Pons (tissue), 1 donor: ENCODE data around the gene MYADML2.

ENCODE experiments used
- DNase-seq: peaks from one replicate; pipeline ENCODE4 v3.0.0-alpha.2; 2016; ENCODE audit warnings: low spot score

Gene MYADML2

DNA sequence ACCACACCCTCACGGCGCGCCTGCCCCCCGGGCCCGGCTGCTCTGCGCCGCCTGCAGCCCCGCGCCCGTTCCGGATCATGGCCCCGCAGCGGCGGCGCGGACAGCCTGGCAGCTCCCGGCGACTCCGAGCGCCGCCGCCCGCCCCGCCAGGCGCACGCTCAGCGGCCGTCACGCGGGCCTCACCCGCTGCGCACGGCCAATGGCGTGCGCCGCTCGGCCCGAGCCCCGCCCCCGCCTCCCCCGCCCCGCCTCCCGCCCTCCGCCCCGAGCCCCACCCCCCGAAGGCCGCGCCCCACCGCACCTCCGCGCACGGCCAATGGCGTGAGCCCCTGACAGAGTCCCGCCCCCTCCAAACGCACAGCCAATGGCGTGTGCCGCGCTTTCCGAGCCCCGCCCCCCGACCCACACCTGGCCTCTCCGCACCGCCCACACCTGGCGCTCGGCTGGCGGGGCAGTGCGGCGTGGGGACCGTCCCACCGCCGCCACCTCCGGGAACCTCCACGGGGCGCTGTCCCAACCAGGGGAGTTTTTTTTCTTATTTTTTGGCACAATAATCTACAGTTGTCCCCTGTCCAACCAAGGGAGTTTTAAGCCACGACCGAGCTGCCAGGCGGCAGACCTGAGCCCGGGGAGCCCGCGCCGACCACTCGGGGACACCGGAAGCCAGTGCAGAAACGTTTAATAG is 35.6 kb downstream of the MYADML2 start, which contains the start of gene PCYT2:
TSS of gene PCYT2 (minus strand) at position 123 of the 685 bp plus-strand sequence. CDS start at position 79, 44 bp downstream.
- peak; percentile 87 for DNase-seq

DNA sequence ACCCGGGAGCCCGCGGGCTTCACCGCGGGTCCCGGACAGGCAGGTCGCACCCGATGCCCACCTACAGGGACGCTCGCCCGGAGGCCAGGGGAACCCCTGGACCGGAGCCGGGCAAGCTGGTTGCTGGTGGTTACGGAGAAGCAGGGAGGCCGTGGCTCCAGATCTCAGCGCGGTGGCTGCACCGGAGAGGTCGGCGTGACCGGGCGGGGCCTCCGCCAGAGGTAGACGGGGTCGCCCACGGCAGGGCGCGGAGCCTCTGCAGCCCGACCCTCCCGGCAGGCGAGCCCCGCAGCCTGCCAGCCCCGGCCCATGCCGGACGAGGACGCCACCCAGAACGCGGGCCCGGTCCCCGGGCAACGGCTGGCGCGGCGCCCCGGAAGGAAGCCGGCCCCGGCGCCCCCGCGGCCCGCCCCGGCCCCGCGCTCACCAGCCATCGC is 36.2 kb downstream of the MYADML2 start:
- DNase-seq = no peak

DNA sequence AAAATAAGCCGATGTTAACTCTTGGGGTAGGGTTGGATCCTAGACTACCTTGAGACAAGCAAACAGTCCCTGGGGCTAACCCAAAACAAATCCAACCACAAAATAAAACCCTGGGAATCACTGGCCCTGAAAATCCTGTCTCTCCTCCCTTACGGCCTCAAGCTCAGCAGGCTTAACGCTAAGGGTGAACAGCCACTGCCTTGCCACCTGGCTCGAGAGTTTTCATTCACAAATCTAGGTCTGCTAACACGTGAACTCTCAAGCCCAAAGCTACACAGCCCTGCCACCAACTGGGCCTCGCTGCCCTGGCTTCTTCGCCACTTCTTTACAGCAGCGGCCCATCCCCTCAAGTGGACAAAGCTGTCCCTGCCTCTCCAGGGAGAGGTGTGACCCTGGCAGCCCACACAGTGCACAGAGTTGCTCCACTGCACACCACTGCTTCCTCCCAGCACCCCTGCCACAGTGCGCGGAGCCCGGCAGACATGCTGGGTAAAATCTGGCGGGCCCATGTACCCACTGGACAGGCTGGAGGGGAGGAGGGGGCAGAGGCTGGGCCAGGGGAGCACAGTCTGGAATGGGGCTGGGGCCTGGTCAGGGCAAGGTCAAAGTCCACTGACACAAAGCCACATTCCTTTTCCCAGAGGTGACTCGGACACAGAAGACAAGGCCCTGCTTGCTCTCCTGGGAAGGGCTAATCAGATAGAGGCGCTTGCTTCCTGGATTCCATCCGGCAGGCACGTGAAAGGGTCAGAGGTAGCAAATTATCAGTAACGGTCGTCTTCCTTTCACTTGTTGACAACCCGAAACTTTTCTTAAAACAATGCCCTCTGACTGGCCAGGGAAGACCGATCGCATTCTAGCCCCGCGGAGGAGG is 36.8 kb downstream of the MYADML2 start:
- DNase-seq = no peak

DNA sequence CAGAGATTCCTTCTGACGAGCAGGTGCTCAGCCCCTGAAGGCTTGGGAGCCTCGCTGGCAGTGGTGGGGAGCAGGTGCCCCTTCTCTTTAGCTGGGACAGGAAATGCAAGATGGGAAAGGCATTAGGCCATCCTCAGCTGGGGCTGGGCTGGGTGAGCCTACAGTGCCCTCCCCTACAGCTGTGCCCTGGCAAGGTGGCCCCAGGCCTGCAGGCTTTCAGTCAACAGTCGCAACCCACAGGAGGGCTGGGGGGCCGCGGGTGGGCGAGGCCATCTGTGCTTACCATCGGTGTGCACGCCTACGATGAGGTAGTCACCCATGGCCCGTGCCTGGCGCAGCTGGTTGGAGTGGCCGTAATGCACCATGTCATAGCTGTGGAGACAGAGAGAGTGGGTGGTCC is 37.8 kb downstream of the MYADML2 start:
- DNase-seq = no peak

DNA sequence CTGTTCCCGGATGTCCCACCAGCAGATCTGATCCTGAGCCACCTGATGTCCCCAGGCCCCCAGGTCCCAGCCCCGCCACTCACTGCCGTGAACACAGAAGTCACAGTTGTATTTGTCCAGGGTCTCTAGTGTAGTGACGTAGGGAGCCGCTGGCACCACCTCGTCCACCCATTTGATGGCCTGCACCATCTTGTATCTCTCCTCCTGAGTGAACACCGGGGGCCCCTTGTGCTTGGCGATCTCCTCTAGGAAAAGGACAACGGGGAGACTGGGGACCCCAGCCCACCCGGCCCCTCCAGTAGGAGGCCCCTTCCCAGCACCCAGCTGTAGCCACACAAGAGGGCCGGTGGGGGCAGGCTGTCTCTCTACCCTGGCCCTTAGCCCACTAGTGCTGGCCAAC is 38.2 kb downstream of the MYADML2 start:
- DNase-seq = no peak

DNA sequence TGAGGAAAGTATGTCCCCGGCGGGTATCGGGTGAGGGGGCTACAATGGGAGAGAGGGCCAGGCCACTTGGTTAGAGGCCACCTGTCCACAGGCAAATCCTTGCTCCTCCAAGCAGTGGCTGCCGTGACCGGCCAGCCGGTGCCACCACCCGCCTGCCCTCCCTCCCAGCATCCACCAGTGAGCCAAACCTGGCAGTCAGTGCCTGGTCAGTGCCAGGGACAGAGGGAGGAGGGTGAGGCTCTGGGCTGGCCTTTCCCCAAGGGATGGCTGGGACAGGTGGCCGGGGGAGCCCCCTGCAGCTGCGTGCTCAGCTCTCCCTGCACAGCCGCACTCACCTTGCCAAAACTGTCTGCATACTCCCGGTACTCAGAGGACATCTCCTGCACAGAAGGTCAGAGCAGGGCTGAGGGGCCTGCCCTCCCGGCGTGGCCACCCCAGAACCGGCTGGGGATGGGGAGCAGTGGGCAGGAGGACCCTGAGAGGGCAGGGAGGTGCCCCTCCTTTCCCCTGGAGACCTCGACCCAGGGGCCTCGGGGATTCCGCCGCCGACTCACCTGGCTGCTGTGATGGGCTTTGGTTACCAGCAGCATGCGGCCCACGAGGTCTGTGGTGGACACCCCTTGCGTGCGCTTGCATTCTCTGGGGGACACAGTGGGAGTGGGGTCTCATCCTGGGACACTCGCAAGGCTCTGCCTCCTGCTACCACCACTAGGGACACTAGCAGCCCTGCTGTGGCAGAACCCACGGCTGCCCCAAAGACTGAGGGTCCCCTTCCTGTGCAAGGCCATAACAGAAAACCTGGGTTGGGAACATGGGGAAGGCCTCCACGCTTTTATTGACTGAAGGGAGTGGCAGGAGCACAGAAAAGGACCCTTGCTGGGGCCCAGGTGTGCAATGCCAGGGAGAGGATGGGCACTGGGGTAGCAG is 39.6 kb downstream of the MYADML2 start:
- no peak for DNase-seq

DNA sequence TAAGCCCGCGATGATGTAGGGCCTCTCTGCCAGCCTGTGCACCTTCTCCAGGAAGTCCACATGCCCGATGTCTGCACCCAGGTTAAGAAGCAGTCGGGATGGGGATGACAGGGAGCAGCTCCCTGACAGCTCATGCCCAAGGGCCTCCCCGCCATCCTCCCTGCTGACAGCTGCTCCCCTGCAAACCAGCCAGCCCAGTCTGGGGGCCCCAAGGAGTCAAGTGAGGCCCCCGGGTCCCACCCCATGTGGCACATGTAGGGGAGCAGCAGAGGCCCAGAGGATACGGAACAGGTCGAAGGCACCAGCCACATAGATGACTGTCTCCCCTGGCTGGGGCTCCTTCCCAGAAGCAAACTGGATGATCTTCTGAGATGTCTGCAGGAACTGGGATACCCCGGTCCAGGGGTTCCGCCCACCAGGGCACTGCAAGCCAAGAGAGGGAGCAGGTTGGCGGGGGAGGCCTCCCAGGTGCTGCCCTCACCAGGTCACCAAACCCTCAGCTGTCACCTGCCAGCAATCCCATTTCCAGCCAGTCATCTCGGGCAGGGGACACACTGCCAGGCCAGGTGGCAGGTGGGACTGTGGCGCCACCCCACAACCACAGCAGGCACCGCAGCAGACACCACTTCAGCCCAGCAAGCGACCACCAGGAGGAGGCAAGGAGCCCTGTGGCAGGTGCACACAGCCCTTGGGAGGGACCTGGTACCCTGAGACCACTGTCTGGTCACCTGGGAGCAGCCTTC is 40.4 kb downstream of the MYADML2 start:
- no peak for DNase-seq

DNA sequence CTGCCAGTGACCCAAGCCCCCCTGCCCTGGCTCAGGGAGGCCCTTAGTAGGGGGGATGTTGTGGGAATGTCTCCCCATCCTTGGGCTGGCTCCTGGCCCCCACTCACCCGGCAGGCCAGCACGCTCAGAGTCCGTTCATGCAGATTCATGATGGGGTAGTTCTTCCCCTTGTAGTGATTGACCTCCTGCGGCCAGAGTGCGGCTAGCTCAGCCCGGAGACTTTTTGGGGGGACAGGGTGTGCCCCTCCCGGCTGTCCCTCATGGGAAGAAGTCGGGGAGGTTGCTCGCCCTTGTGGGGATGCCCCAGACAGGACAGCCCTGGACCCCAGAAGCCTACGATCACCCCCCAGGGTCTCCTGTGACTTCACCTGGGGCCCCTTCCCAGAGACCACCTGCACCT is 41.0 kb downstream of the MYADML2 start:
- no peak for DNase-seq

DNA sequence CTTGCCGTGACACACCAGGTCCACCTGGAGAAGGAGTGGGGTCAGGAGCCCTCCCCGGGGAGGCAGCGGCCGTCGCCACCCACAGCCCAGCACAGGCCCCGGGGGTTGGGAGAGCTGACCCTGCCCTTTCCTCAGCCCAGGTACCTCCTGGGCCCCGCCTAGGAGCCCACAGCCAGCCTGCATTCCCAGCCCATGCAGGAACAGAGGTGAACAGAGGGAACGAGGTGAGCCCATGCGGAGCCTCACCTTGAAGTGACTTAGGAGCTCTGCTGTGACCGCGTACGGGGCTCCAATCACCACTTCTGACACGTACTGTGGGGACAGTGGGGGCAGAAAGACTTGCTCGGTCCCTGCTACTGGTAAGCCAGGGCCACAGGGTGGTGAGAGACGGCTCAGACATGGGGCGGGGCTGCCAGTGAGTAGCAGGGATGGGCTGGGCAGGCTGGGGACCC is 41.6 kb downstream of the MYADML2 start:
- DNase-seq = no peak

DNA sequence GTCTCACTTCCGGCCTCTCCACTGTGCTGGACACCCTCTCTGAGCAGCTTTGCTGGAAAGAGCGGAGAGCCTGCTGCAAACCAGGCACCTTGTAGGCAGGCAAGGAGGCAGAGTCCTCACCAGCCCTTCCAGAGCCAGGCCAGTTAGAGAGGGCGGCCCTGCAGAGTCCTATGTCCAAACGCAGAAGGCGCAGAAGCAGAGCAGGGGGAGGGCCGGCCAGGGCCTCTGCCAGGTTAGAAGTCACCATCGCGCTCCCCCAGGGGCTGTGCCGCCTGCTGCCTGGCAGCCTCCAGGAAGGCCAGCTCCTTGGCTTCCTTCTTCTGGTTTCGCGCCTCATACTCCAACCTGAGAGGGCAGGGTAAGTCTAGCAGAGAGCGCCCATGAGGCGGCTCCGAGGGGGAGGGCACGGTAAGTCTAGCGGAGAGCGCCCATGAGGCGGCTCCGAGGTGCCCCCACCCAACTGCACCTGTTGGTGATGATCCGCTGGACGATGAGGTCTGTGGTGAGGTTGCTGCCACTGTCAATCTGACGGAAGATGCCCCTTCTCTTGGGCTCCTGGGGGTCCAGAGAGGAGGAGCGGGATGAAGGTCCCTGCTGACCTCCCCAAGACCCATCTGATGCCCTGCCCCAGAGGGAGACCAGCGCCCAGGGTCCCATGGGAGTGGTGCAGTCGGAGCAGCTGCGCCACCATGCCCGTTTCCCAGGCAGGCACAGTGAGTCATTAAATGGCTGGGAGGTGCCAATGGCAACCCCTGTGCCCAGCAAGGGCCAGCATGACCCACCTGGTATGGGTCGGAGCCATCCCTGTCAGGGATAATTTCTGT is 42.2 kb downstream of the MYADML2 start:
- DNase-seq = no peak

DNA sequence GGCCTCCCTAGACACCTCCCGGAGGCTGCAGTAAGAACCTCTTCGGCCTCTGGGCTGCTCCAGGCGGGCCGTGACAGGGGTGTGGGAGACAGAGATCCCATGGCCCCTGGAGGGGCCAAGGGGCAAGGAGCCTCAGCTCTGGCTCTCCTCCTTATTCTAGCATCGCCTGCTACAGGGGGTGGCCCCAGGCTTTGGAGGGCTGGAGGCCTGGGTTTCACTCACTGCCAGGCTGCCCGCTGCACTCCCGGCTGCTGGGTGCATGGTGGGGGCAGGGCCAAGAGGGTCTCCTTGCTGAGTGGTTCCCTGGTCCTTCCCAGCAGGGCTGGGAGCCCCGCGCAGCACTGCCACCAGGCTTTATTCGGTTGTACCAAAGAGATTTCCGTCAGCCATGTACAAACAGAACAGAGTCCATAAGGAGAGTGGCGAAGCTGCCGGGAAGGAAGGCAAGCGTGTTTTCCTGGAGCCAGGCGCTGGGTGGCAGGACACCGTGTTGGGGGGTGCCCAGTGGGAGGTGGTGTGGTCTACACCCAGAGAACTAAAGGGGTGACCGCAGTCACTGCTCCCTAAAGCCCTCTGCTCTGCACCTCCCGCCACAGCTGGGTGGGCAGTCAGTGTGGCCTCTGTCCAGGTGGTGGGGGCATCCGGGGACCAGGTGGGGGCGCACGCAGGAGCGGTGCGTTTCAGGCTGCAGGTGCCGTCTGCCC is 43.0 kb downstream of the MYADML2 start:
- no peak for DNase-seq

DNA sequence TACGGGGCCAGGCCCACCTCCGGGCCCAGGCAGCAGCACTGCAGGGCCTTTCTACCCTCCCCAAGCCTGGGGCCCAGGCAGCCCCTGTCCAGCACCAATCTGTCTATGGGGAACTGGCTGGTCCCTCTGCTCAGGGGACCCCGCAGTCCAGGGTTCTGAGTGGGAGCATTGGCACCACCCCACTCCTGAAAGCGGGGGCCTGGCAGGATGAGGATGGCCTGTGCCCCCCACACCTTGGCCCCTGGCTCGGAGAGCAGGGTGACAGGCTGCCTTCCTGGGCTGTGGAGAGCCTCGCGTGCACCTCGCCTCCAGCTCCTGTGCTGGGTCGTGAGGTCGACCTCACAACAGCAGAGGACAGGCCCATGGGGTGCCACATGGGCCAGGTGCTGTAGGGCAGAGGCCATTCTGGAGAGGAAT is 43.6 kb downstream of the MYADML2 start:
- no peak for DNase-seq

DNA sequence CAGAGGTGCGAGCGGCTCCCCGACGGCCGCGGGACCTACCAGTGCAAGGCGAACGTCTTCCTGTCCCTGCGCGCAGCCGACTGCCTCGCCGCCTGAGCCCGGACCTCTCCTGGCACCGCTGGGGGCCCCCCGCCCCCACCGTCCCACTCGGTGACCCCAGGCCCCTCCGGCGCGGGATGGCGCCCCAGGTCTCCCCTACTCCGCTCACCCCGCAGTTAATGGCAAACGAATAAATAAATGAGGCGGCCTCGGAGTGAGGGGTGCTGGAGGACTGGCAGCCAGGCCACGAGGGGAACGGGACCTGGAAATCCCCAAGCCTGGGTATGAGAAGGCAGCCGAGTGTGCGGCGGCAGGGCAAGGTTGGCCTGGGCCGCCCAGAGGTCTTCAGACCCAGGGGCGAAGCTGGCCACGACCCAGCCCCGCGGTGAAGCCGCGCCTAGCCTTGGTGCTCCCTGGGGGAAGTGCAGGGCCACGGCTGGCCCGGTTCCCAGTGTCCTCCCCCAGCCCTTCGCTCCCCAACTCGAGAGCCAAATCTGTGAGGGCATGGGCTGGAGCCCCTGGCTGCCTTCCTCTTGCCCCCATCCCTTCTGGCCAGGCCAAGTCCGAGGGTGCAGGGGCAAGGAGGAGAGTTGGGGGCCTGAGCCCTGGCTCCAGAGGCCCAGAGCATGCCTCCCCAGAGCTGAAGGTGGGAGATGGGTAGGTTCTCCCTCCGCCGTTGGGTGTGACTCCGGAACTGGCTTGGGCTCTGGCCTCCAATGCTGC is 44.2 kb downstream of the MYADML2 start:
- no peak for DNase-seq

DNA sequence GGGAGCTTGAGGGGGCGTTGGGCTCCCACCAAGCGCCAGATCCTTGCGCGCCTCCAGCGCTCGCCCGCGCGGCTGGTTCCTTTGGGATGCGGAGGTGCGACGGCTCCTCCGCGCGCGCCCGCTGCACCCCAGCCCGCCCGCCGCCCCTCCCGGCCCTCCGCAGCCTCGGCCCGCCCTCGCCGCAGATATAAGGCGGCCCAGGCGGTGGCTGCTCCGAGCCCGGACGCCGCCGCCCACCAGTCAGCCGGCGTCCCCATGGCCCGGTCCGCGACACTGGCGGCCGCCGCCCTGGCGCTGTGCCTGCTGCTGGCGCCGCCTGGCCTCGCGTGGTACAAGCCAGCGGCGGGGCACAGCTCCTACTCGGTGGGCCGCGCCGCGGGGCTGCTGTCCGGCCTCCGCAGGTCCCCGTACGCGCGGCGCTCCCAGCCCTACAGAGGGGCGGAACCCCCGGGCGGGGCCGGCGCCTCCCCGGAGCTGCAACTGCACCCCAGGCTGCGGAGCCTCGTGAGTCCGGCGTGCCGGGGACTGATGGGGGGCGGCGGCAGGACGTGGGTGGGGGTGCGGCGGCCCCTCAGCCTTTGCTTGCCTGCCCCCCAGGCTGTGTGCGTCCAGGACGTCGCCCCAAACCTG is 44.9 kb downstream of the MYADML2 start, which contains the start of gene NPB:
TSS of gene NPB (plus strand) at position 216 of the 630 bp plus-strand sequence. CDS start at position 256, 40 bp downstream.
- DNase-seq = no peak

DNA sequence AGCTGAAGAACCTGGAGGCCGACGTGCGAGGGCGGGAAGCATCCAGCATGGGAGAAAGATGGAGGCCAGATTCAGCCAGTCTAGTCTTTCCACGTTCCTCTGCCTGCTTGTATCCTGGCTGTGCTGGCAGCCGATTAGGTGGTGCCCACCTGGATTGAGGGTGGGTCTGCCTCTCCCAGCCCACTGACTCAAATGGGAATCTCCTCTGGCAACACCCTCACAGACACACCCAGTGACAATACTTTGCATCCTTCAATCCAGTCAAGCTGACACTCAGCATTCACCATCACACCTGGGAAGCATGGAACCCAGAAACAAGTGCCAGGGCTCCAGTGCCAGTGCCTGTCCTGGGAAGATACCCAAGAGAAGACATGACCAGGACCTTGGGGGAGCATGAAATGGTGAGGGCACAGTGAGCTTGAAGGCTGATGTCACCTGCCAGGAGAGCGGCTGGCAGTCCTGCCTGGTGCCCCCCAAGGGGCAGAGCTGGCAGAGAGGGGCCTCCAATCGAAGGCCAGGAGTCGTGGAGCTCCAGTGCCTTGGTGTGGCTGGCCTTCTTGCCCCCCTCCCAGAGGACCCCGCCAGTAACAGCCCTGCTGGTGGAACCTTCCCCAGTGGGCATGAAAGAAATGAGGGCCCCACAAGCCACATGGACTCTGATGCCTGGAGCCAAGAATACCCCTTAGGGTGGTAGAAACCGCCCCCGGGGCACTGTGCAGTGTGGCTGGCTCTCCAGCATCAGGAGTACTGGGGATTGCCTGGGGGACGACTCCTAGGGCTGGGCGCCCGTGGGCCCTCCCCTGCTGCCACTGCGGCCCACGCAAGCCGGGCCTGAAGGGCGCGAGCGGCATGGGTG is 45.6 kb downstream of the MYADML2 start:
- DNase-seq = no peak

DNA sequence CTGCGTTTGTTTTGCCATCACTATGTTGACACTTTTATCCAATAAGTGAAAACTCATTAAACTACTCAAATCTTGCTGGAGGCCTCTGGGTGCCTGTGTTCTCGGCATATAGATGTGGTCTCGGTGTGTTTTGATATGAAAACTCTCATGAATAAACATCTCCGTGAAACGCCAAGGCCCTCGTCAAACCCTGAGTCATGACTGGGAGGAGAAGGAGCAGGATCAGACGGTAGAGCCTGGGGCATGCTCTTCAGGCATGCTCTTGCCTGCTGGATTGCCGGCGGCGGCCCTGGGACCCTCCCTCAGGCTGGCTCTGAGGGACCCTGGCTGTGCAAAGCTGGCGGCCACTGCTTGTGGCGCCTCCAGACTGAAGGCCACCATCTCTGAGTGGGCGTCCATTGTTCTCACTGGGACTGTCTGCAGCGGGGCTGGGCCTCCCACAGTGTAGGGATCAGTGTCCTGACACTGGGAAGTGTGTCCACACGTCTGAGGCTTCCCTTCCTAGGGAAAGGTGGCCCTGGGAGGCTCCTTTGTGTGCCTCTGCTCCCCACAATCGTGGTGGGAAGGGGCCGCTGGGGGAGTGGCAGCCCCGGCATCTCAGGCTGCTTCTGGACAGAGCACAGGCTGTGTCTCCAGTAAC is 46.7 kb downstream of the MYADML2 start:
- DNase-seq = no peak
